Measurements from ENCODE around the gene SEL1L. TPM values are rescaled to one million over a fixed set of nuclear protein-coding genes. Genes with fewer than 3 reads are reported as not detected.

SEL1L gene
- total RNA-seq, 1 experiment from 2014 or later, result 41.4 TPM

GRCh38 chr14:81453166-81453766 is 80.4 kb downstream of the SEL1L start:
- POLR2A ChIA-PET, result interaction anchor here (1.7 kb wide), 1 partner anchor 184 kb away, joined by 6 read pairs; no protein-coding TSS in a partner anchor
- DNase-seq (ENCODE audit: low read depth, low spot score), result peak; percentile 48
- Histone ChIP-seq H3K9ac (ENCODE audit: low read length) (no peak overlapping the region), H3K4me3 (replicated peaks in 1 of 2; ENCODE audit: low read depth in 1 of 2, low read length in 2 of 2) (no peak overlapping the region), H3K27ac (ENCODE audit: low read depth, low read length) (no peak overlapping the region), H3K4me2 (ENCODE audit: low read length) (peak overlapping the region; percentile 23; the same call in 1 of the 2 replicates), H3K36me3 (ENCODE audit: control insufficient read depth in 1 of 2, insufficient read depth in 2 of 2, low read length in 2 of 2) (no peaks in the 10 kb centered on the region), H4K20me1 (ENCODE audit: insufficient read depth) (no peaks in the 10 kb centered on the region), H3K9me3 (ENCODE audit: control insufficient read depth in 1 of 2, insufficient read depth in 1 of 2, low read depth in 1 of 2, low read length in 2 of 2) (no peaks in the 10 kb centered on the region), H3K9me2 (ENCODE audit: insufficient read depth) (no peaks in the 10 kb centered on the region), H2AFZ (ENCODE audit: low read depth, low read length, poor library complexity, severe bottlenecking) (peak overlapping the region; percentile 12), H3K4me1 (ENCODE audit: control insufficient read depth in 1 of 2, insufficient read depth in 2 of 2, low read length in 2 of 2) (no peaks in the 10 kb centered on the region), H3K79me2 (ENCODE audit: insufficient read depth, low read length) (no peaks in the 10 kb centered on the region), H3K27me3 (ENCODE audit: insufficient read depth, low read length) (no peaks in the 10 kb centered on the region; the same call in 1 of the 2 replicates)
- RAD21 ChIA-PET (ENCODE audit: low non-redundant PET in 1 of 2, low total read pairs in 2 of 2, uncharacterized antibody in 2 of 2, unreplicated experiment in 2 of 2), result interaction anchor here (1.5 to 2.5 kb wide), 2 partner anchors 183 to 184 kb away, joined by 7 to 24 read pairs; no protein-coding TSS in a partner anchor
- BruUV-seq (replicated peaks), result no TSS peak
- ATAC-seq, result peak; percentile 86
- no peak for TF ChIP-seq EGR1 (IDR thresholded peaks at IDR 0.05; ENCODE audit: low read depth)
- TF ChIP-seq RAD21 (IDR thresholded peaks at IDR 0.05; ENCODE audit: low read depth), result peak; percentile 86
- TF ChIP-seq CTCF (IDR thresholded peaks at IDR 0.05 in 2 of 3, conservative IDR thresholded peaks at IDR 0.05 in 1 of 3; ENCODE audit: borderline replicate concordance in 1 of 3, insufficient read depth in 1 of 3, low read depth in 2 of 3, low read length in 2 of 3), result peak; percentile 67 to 91 (median 86)
- intact Hi-C loops (cut with micrococcal nuclease), result loop anchor here (1.0 kb wide), 1 partner anchor 184 kb away; no protein-coding TSS in a partner anchor
- CTCF ChIA-PET, result interaction anchor here (1.0 to 6.8 kb wide), 5 partner anchors 17 to 466 kb away, joined by 3 to 93 read pairs (median 11); no protein-coding TSS in a partner anchor
